Natural killer cell (primary cell): Measurements from ENCODE around the gene CCND2. TPM values are rescaled to one million over a fixed set of nuclear protein-coding genes. Genes with fewer than 3 reads are reported as not detected.

Experiments used
- ATAC-seq, 3 donors: fragments of 150-1000 bp in 2 of 3; fragments of 200-7000 bp in 1 of 3; cut with Tn5 transposase; 1 replicate in 1 of 3; 2 replicates in 2 of 3; pipeline ENCODE4 v1.10.0; 2021; ENCODE audit warnings: mild to moderate bottlenecking in 2 of 3, moderate library complexity in 2 of 3
- DNase-seq, 2 donors: peaks; one replicate each; pipeline versions ENCODE4 v3.0.0 to v3.0.0-alpha.2; 2013 to 2021; ENCODE audit warnings: mixed read lengths in 1 of 2
- H3K27ac ChIP-seq: one replicate; pipeline ENCODE4 v1.5.1; 2013; ENCODE audit warnings: mild to moderate bottlenecking, low read length
- H3K27me3 ChIP-seq: one replicate; pipeline ENCODE4 v1.6.1; 2013; ENCODE audit warnings: low read length; ENCODE audit not compliant: control insufficient read depth, insufficient read depth
- H3K36me3 ChIP-seq: one replicate; pipeline ENCODE4 v1.6.1; 2013; ENCODE audit warnings: low read length; ENCODE audit not compliant: control insufficient read depth, insufficient read depth
- H3K4me1 ChIP-seq: one replicate; pipeline ENCODE4 v1.6.1; 2013; ENCODE audit warnings: low read length; ENCODE audit not compliant: control insufficient read depth, insufficient read depth
- H3K4me3 ChIP-seq: one replicate; pipeline ENCODE4 v1.5.1; 2013; ENCODE audit warnings: low read length
- H3K9me3 ChIP-seq: one replicate; pipeline ENCODE4 v1.6.1; 2013; ENCODE audit warnings: low read length; ENCODE audit not compliant: control insufficient read depth, insufficient read depth
- H3K27ac Mint-ChIP-seq, 2 donors: one replicate each; pipeline ENCODE4 v1.8.0; 2022; ENCODE audit warnings: mild to moderate bottlenecking in 2 of 2, mixed read lengths in 2 of 2, moderate library complexity in 1 of 2
- H3K27me3 Mint-ChIP-seq, 2 donors: one replicate each; pipeline ENCODE4 v1.8.0; 2022; ENCODE audit warnings: low read depth in 2 of 2, mixed read lengths in 2 of 2
- H3K36me3 Mint-ChIP-seq: one replicate; pipeline ENCODE4 v1.8.0; 2022; ENCODE audit warnings: mixed read lengths
- H3K4me1 Mint-ChIP-seq, 2 donors: one replicate each; pipeline ENCODE4 v1.8.0; 2022; ENCODE audit warnings: mixed read lengths in 2 of 2
- H3K4me3 Mint-ChIP-seq: one replicate; pipeline ENCODE4 v1.8.0; 2022; ENCODE audit warnings: mild to moderate bottlenecking, moderate library complexity, mixed read lengths
- H3K9me3 Mint-ChIP-seq, 2 donors: one replicate each; pipeline ENCODE4 v1.8.0; 2022; ENCODE audit warnings: mixed read lengths in 2 of 2
- WGBS: methylation state at CpG from one replicate; pipeline ENCODE4 v1.1.7; 2013; ENCODE audit warnings: missing lambda C conversion rate; ENCODE audit not compliant: insufficient coverage; 5-methylcytosine and 5-hydroxymethylcytosine counted together
- intact Hi-C: fragments of 100-400 bp; cut with micrococcal nuclease; formaldehyde crosslinking; loops from one replicate; pipeline ENCODE4 v1.14.2; 2022
- total RNA-seq, 4 donors: library from RNA; stranded (reverse); fragments of 120-200 nt in 1 of 4; gene quantifications; one replicate each; pipeline versions ENCODE4 v1.2.3 to v1.2.4, GENCODE V29; 2013 to 2022
- TF ChIP-seq, protein P1 (sequence below): fragments of 200-600 bp; IDR thresholded peaks from one replicate; pipeline ENCODE4 v1.8.0; 2022; ENCODE audit warnings: antibody characterized with exemption

CCND2 gene
- total RNA-seq, 3 donors from 2014 or later (not counting 1 experiment from before 2014, with no cell fraction given), result 164 to 247 (median 228) TPM

DNA sequence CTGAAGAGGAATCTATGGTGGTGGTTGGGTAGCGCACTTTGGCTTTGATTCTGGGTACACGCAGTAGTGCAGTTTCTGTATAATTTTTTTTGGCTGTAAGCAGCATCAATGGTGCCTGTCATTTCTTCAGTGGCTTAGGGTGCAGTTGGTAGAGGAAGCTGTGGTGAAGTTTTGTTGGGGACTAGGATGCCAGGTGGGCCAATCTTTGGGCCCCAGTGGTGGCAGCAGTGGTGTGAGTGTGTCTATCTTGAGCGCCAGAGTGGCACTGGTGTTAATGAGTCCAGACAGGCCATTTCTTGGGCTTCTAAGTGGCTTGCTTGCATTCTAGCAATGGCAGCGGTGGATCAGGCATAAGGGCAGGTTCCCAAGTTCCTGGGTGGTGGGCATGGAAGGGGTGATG, 33.8 kb upstream of the CCND2 start:
- Histone ChIP-seq H3K9me3 (no peaks in the 10 kb centered on the region), H3K4me1 (peaks cover 21% of the 10 kb centered on the region), H3K27ac (no peak overlapping the region), H3K4me3 (no peak overlapping the region), H3K36me3 (no peaks in the 10 kb centered on the region), H3K27me3 (no peaks in the 10 kb centered on the region)
- Mint-ChIP-seq H3K4me1 (peaks cover 7 to 18% of the 10 kb centered on the region in 2 donors), H3K9me3 (peaks cover 7 to 12% of the 10 kb centered on the region in 2 donors), H3K27ac (no peak overlapping the region), H3K4me3 (no peak overlapping the region), H3K27me3 (peaks cover 23 to 35% of the 10 kb centered on the region in 2 donors), H3K36me3 (peaks cover 30% of the 10 kb centered on the region)
- TF ChIP-seq, protein P1, sequence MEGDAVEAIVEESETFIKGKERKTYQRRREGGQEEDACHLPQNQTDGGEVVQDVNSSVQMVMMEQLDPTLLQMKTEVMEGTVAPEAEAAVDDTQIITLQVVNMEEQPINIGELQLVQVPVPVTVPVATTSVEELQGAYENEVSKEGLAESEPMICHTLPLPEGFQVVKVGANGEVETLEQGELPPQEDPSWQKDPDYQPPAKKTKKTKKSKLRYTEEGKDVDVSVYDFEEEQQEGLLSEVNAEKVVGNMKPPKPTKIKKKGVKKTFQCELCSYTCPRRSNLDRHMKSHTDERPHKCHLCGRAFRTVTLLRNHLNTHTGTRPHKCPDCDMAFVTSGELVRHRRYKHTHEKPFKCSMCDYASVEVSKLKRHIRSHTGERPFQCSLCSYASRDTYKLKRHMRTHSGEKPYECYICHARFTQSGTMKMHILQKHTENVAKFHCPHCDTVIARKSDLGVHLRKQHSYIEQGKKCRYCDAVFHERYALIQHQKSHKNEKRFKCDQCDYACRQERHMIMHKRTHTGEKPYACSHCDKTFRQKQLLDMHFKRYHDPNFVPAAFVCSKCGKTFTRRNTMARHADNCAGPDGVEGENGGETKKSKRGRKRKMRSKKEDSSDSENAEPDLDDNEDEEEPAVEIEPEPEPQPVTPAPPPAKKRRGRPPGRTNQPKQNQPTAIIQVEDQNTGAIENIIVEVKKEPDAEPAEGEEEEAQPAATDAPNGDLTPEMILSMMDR, result no peak
- intact Hi-C loops, result no loop called here
- no peak for ATAC-seq
- DNase-seq, result no peak
- WGBS, result 67% methylated on average over 4 of the region's 4 CpGs

DNA sequence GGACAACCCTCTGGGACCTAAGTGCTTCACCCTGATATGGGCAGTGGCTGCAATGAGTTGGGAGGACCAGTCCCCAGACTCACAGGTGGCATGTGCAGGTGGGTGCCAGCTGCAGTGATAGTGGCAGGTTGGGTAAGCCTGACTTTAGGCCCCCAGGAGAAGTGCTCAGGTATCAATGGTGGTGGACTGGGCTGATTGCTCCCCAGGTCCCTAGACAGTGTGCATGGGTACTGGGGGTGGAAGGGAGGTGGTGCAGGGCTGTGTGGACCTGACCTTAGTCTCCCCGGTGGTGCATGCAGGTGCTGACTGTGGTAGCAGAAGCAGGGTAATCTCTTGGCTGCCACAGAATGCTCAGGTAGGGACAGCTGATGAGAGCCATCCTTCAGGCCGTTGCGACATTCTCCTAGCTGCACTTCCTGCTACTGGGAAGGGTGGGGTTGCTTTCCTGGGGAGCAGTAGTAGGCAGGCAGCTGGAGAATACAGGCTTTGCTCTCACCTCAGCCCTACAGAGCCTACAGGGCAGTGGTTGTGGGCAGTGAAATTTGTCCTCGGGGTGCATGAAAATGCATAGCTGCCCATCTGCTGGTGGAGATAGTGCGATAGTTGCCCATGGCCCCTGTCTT, 33.3 kb upstream of the CCND2 start:
- ATAC-seq (no peak), DNase-seq (no peak)
- Histone ChIP-seq H3K9me3 (no peaks in the 10 kb centered on the region), H3K27me3 (no peaks in the 10 kb centered on the region), H3K4me1 (peaks cover 21% of the 10 kb centered on the region), H3K36me3 (no peaks in the 10 kb centered on the region), H3K27ac (no peak overlapping the region), H3K4me3 (no peak overlapping the region)
- Mint-ChIP-seq H3K4me1 (peaks cover 12 to 18% of the 10 kb centered on the region in 2 donors), H3K27me3 (peaks cover 28 to 40% of the 10 kb centered on the region in 2 donors), H3K36me3 (peaks cover 30% of the 10 kb centered on the region), H3K27ac (no peak overlapping the region), H3K4me3 (no peak overlapping the region), H3K9me3 (peaks cover 7 to 12% of the 10 kb centered on the region in 2 donors)
- intact Hi-C loops, result no loop called here
- TF ChIP-seq, protein P1, result no peak
- WGBS, result 70% methylated on average over 5 of the region's 5 CpGs

DNA sequence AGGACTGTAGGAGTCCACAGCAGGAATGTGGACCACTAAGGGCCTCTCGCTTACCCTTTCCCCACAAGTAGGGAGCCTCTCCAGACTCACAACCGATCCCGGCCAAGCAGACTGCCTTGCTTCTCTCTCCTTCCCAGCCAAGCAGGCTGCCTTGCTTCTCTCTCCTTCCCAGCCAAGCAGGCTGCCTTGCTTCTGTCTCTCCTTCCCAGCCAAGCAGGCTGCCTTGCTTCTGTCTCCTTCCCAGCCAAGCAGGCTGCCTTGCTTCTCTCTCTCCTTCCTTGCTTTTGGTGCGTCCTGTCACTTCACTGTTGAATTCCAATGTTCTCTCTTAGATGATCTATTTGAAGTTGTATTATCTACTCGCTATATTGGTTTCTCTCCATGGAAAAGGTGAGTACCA, 32.6 kb upstream of the CCND2 start:
- Mint-ChIP-seq H3K4me1 (peaks cover 12 to 18% of the 10 kb centered on the region in 2 donors), H3K36me3 (peaks cover 30% of the 10 kb centered on the region), H3K4me3 (no peak overlapping the region), H3K9me3 (peaks cover 7 to 8% of the 10 kb centered on the region in 2 donors), H3K27me3 (peaks cover 28 to 41% of the 10 kb centered on the region in 2 donors), H3K27ac (no peak overlapping the region)
- H3K36me3 ChIP-seq, result no peaks in the 10 kb centered on the region
- 96% methylated on average over 4 of the region's 5 CpGs for WGBS
- intact Hi-C loops, result no loop called here
- DNase-seq (no peak), ATAC-seq (no peak)
- H3K27ac ChIP-seq, result no peak overlapping the region
- no peak overlapping the region for H3K4me3 ChIP-seq
- H3K9me3 ChIP-seq, result no peaks in the 10 kb centered on the region
- H3K4me1 ChIP-seq, result peaks cover 21% of the 10 kb centered on the region
- no peaks in the 10 kb centered on the region for H3K27me3 ChIP-seq
- TF ChIP-seq, protein P1, result no peak

DNA sequence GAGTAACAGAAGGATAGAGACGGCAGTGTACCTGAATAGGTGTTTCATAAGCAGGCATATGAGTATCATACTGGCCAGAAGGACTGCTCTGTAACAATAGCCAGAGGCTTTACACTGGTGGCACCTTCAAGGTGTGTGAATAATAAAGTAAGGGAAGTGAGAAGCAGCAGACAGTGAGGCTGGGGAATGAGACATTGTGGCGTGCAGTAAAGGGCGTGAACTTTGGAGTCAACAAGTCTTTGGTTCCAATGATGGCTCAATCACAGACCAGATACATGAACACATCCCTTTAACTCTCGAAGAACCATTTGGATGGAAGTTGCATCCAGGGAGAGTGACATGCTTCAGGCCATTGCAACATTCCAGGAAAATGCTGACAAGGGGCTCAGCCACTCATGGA, 32.0 kb upstream of the CCND2 start:
- intact Hi-C loops, result no loop called here
- peaks cover 21% of the 10 kb centered on the region for H3K4me1 ChIP-seq
- DNase-seq, result no peak
- TF ChIP-seq, protein P1, result no peak
- ATAC-seq, result no peak
- H3K27me3 ChIP-seq, result no peaks in the 10 kb centered on the region
- H3K4me1 Mint-ChIP-seq, result peaks cover 12 to 18% of the 10 kb centered on the region in 2 donors
- H3K9me3 Mint-ChIP-seq, result peaks cover 7 to 8% of the 10 kb centered on the region in 2 donors
- no peaks in the 10 kb centered on the region for H3K9me3 ChIP-seq
- no peak overlapping the region for H3K27ac Mint-ChIP-seq
- H3K27ac ChIP-seq, result no peak overlapping the region
- H3K36me3 ChIP-seq, result no peaks in the 10 kb centered on the region
- 87% methylated on average over 4 of the region's 4 CpGs for WGBS
- peaks cover 28 to 41% of the 10 kb centered on the region in 2 donors for H3K27me3 Mint-ChIP-seq
- no peak overlapping the region for H3K4me3 Mint-ChIP-seq
- no peak overlapping the region for H3K4me3 ChIP-seq
- peaks cover 30% of the 10 kb centered on the region for H3K36me3 Mint-ChIP-seq
